ENCODE measurements around the gene GMNC. TPM values are rescaled to one million over a fixed set of nuclear protein-coding genes. Genes with fewer than 3 reads are reported as not detected.

GMNC gene
- total RNA-seq, 1 experiment from 2014 or later, result 0.27 TPM

- Histone ChIP-seq H3K9ac (ENCODE audit: low read length) (no peak overlapping the region), H2AFZ (ENCODE audit: low read depth, low read length, poor library complexity, severe bottlenecking) (no peak overlapping the region), H3K27me3 (ENCODE audit: insufficient read depth, low read length) (no peaks in the 10 kb centered on the region), H3K9me3 (ENCODE audit: control insufficient read depth in 1 of 2, insufficient read depth in 1 of 2, low read depth in 1 of 2, low read length in 2 of 2) (no peaks in the 10 kb centered on the region), H4K20me1 (ENCODE audit: insufficient read depth) (no peaks in the 10 kb centered on the region), H3K9me2 (ENCODE audit: insufficient read depth) (no peaks in the 10 kb centered on the region), H3K4me1 (ENCODE audit: control insufficient read depth in 1 of 2, insufficient read depth in 2 of 2, low read length in 2 of 2) (no peaks in the 10 kb centered on the region), H3K36me3 (ENCODE audit: control insufficient read depth in 1 of 2, insufficient read depth in 2 of 2, low read length in 2 of 2) (no peaks in the 10 kb centered on the region), H3K4me2 (ENCODE audit: low read length) (no peak overlapping the region), H3K4me3 (replicated peaks in 1 of 2; ENCODE audit: low read depth in 1 of 2, low read length in 2 of 2) (no peak overlapping the region), H3K79me2 (ENCODE audit: insufficient read depth, low read length) (no peaks in the 10 kb centered on the region), H3K27ac (ENCODE audit: low read depth, low read length) (no peak overlapping the region)
- TF ChIP-seq SP1 (IDR thresholded peaks at IDR 0.05; ENCODE audit: low read depth), result no peak
- TF ChIP-seq RAD21 (IDR thresholded peaks at IDR 0.05; ENCODE audit: low read depth), result no peak
- ChIA-PET CTCF (no interaction called here), RAD21 (ENCODE audit: low non-redundant PET in 1 of 2, low total read pairs in 2 of 2, uncharacterized antibody in 2 of 2, unreplicated experiment in 2 of 2) (no interaction called here), POLR2A (no interaction called here)
- ATAC-seq, result no peak
- BruUV-seq (replicated peaks), result no TSS peak
- intact Hi-C loops (cut with micrococcal nuclease), result no loop called here
- no peak for DNase-seq (ENCODE audit: low read depth, low spot score)
These were observed 32.5 kb downstream of the GMNC start for GRCh38 chr3:190830031-190830430.

DNA sequence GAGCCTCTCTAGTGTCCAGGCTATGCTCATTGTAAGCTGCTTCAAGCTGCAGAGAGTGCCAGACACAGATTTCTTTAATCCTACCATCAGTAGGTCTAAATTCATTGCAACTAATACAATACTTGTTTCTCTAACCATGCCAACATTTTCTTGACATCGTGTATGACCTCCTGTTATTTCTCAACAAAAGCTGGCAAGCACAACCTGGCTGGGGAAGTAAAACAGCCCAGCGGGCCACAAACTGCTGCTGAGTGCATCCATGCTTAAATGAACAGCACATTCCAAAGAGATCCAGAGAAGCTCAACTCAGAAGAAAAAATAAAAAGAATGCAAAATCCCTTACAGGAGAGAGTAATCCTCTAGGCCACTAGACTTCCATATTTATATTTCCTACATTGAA, 36.5 kb downstream of the GMNC start:
- ATAC-seq (no peak), DNase-seq (ENCODE audit: low read depth, low spot score) (no peak)
- Histone ChIP-seq H2AFZ (ENCODE audit: low read depth, low read length, poor library complexity, severe bottlenecking) (no peak overlapping the region), H3K36me3 (ENCODE audit: control insufficient read depth in 1 of 2, insufficient read depth in 2 of 2, low read length in 2 of 2) (no peaks in the 10 kb centered on the region), H3K9me2 (ENCODE audit: insufficient read depth) (no peaks in the 10 kb centered on the region), H3K27ac (ENCODE audit: low read depth, low read length) (no peak overlapping the region), H4K20me1 (ENCODE audit: insufficient read depth) (no peaks in the 10 kb centered on the region), H3K4me1 (ENCODE audit: control insufficient read depth in 1 of 2, insufficient read depth in 2 of 2, low read length in 2 of 2) (no peaks in the 10 kb centered on the region), H3K79me2 (ENCODE audit: insufficient read depth, low read length) (no peaks in the 10 kb centered on the region), H3K27me3 (ENCODE audit: insufficient read depth, low read length) (no peaks in the 10 kb centered on the region), H3K4me2 (ENCODE audit: low read length) (no peak overlapping the region), H3K9ac (ENCODE audit: low read length) (no peak overlapping the region), H3K9me3 (ENCODE audit: control insufficient read depth in 1 of 2, insufficient read depth in 1 of 2, low read depth in 1 of 2, low read length in 2 of 2) (no peaks in the 10 kb centered on the region), H3K4me3 (replicated peaks in 1 of 2; ENCODE audit: low read depth in 1 of 2, low read length in 2 of 2) (no peak overlapping the region)
- ChIA-PET RAD21 (ENCODE audit: low non-redundant PET in 1 of 2, low total read pairs in 2 of 2, uncharacterized antibody in 2 of 2, unreplicated experiment in 2 of 2) (no interaction called here), POLR2A (no interaction called here), CTCF (no interaction called here)
- no TSS peak for BruUV-seq (replicated peaks)
- intact Hi-C loops (cut with micrococcal nuclease), result no loop called here
- TF ChIP-seq RAD21 (IDR thresholded peaks at IDR 0.05; ENCODE audit: low read depth), result no peak
- TF ChIP-seq POLR2A (IDR thresholded peaks at IDR 0.05; ENCODE audit: borderline replicate concordance, extremely low read depth, insufficient read depth, insufficient read length), result no peak
- TF ChIP-seq CTCF (IDR thresholded peaks at IDR 0.05 in 2 of 3, conservative IDR thresholded peaks at IDR 0.05 in 1 of 3; ENCODE audit: borderline replicate concordance in 1 of 3, insufficient read depth in 1 of 3, low read depth in 2 of 3, low read length in 2 of 3), result no peak
- TF ChIP-seq ELF1 (IDR thresholded peaks at IDR 0.05; ENCODE audit: borderline replicate concordance, low read depth), result no peak
- no peak for TF ChIP-seq EGR1 (IDR thresholded peaks at IDR 0.05; ENCODE audit: low read depth)
- no peak for TF ChIP-seq ZFX (IDR thresholded peaks at IDR 0.05)
- TF ChIP-seq EZH2 (IDR thresholded peaks at IDR 0.05), result no peak
- TF ChIP-seq SIN3A (IDR thresholded peaks at IDR 0.05; ENCODE audit: low read depth), result no peak
- TF ChIP-seq ZBTB33 (IDR thresholded peaks at IDR 0.05; ENCODE audit: extremely low read depth, insufficient replicate concordance, low read length), result no peak
- TF ChIP-seq YY1 (IDR thresholded peaks at IDR 0.05; ENCODE audit: extremely low read depth, insufficient replicate concordance, low read depth, low read length), result no peak
- no peak for TF ChIP-seq POLR2AphosphoS5 (IDR thresholded peaks at IDR 0.05; ENCODE audit: low read depth, low read length)
- TF ChIP-seq ZNF274 (IDR thresholded peaks at IDR 0.05; ENCODE audit: low read depth, low read length), result no peak
- no peak for TF ChIP-seq SP1 (IDR thresholded peaks at IDR 0.05; ENCODE audit: low read depth)

All from HCT116 (cell line).